Measurements from ENCODE around the gene MBD5.
A peak's percentile ranks its signal among the peaks of the same experiment; 100 is the strongest.

GRCh38 chr2:148020111-148021058 is 506 bp upstream of the MBD5 start, which contains the start of gene ORC4:
- TF ChIP-seq, protein P1, sequence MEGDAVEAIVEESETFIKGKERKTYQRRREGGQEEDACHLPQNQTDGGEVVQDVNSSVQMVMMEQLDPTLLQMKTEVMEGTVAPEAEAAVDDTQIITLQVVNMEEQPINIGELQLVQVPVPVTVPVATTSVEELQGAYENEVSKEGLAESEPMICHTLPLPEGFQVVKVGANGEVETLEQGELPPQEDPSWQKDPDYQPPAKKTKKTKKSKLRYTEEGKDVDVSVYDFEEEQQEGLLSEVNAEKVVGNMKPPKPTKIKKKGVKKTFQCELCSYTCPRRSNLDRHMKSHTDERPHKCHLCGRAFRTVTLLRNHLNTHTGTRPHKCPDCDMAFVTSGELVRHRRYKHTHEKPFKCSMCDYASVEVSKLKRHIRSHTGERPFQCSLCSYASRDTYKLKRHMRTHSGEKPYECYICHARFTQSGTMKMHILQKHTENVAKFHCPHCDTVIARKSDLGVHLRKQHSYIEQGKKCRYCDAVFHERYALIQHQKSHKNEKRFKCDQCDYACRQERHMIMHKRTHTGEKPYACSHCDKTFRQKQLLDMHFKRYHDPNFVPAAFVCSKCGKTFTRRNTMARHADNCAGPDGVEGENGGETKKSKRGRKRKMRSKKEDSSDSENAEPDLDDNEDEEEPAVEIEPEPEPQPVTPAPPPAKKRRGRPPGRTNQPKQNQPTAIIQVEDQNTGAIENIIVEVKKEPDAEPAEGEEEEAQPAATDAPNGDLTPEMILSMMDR (conservative IDR thresholded peaks at IDR 0.05 in 1 of 2, IDR thresholded peaks at IDR 0.05 in 1 of 2; ENCODE audit: extremely low read depth in 1 of 2, insufficient read depth in 1 of 2, low read depth in 1 of 2, low read length in 2 of 2), result peak; percentile 34 to 69
- no peak for TF ChIP-seq EZH2 (IDR thresholded peaks at IDR 0.05; ENCODE audit: borderline replicate concordance, low read length)

Data from mammary epithelial cell (primary cell).